ENCODE measurements around the gene ANXA10.

GRCh38 chr4:168152837-168153500 is 60.6 kb downstream of the ANXA10 start:
- TF ChIP-seq CTCF (IDR thresholded peaks at IDR 0.05): no peak
- TF ChIP-seq RAD21 (IDR thresholded peaks at IDR 0.05; ENCODE audit: low read length): no peak
- TF ChIP-seq, protein P1, sequence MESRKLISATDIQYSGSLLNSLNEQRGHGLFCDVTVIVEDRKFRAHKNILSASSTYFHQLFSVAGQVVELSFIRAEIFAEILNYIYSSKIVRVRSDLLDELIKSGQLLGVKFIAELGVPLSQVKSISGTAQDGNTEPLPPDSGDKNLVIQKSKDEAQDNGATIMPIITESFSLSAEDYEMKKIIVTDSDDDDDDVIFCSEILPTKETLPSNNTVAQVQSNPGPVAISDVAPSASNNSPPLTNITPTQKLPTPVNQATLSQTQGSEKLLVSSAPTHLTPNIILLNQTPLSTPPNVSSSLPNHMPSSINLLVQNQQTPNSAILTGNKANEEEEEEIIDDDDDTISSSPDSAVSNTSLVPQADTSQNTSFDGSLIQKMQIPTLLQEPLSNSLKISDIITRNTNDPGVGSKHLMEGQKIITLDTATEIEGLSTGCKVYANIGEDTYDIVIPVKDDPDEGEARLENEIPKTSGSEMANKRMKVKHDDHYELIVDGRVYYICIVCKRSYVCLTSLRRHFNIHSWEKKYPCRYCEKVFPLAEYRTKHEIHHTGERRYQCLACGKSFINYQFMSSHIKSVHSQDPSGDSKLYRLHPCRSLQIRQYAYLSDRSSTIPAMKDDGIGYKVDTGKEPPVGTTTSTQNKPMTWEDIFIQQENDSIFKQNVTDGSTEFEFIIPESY (IDR thresholded peaks at IDR 0.05; ENCODE audit: borderline replicate concordance, low read depth): no peak
- no peak for TF ChIP-seq EP300 (IDR thresholded peaks at IDR 0.05; ENCODE audit: borderline replicate concordance in 1 of 2, low read depth in 1 of 2, low read length in 1 of 2)
- TF ChIP-seq, protein P2, sequence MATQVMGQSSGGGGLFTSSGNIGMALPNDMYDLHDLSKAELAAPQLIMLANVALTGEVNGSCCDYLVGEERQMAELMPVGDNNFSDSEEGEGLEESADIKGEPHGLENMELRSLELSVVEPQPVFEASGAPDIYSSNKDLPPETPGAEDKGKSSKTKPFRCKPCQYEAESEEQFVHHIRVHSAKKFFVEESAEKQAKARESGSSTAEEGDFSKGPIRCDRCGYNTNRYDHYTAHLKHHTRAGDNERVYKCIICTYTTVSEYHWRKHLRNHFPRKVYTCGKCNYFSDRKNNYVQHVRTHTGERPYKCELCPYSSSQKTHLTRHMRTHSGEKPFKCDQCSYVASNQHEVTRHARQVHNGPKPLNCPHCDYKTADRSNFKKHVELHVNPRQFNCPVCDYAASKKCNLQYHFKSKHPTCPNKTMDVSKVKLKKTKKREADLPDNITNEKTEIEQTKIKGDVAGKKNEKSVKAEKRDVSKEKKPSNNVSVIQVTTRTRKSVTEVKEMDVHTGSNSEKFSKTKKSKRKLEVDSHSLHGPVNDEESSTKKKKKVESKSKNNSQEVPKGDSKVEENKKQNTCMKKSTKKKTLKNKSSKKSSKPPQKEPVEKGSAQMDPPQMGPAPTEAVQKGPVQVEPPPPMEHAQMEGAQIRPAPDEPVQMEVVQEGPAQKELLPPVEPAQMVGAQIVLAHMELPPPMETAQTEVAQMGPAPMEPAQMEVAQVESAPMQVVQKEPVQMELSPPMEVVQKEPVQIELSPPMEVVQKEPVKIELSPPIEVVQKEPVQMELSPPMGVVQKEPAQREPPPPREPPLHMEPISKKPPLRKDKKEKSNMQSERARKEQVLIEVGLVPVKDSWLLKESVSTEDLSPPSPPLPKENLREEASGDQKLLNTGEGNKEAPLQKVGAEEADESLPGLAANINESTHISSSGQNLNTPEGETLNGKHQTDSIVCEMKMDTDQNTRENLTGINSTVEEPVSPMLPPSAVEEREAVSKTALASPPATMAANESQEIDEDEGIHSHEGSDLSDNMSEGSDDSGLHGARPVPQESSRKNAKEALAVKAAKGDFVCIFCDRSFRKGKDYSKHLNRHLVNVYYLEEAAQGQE (IDR thresholded peaks at IDR 0.05; ENCODE audit: low read depth, low read length): no peak
- TF ChIP-seq NFIC (IDR thresholded peaks at IDR 0.05; ENCODE audit: borderline replicate concordance): no peak
- TF ChIP-seq YY1 (IDR thresholded peaks at IDR 0.05; ENCODE audit: low read depth): no peak
- no peak for TF ChIP-seq CHD2 (IDR thresholded peaks at IDR 0.05; ENCODE audit: low read length, partially characterized antibody)
- TF ChIP-seq RFX5 (IDR thresholded peaks at IDR 0.05; ENCODE audit: low read length): no peak
- no peak for TF ChIP-seq MXI1 (IDR thresholded peaks at IDR 0.05; ENCODE audit: low read depth, low read length)
- TF ChIP-seq POLR2AphosphoS5 (IDR thresholded peaks at IDR 0.05; ENCODE audit: low read depth, low read length): no peak
